Measurements from ENCODE around the gene IDH1. TPM values are rescaled to one million over a fixed set of nuclear protein-coding genes. Genes with fewer than 3 reads are reported as not detected.

The IDH1 gene
- total RNA-seq, 1 experiment from 2014 or later: 73.6 TPM

DNA sequence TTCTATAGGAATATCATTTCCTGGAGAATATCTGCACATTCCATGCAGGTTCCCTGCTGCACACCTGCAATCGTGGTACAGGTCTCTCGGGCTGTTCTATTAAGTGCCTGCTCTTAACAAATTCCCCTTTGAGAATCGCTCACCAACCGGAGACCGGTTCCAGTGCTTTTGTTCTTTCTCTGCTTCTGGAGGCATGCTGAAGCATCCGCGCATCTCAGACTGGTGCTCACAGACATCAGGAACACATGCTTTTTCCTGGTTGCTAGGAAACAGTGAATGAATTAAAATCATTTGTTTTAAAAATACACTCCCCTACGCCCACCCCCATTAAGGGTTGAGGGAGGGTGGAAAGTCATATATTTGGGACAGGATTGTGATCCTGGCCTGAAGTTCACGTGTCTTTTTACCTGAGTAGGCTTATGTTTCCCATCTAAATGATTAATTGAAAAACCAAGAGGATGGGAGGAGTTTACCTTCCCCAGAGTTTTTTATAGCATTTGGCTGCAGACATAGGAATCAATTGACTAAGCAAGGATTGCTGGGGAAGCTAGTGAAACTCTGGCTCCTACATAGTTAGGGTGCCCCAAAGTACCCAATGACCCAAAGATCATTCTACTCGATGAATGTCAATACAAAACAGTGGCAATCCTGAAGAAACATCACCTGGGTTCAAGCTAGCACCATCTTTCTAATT is 64.9 kb downstream of the IDH1 start, which contains the start of gene C2orf80:
Gene C2orf80 (minus strand): TSS at position 221 of the 694 bp plus-strand sequence. CDS start 3,044 bp downstream, outside the sequence.
- Histone ChIP-seq H3K27ac (ENCODE audit: low read length) (no peak within 1 kb of the TSS), H3K9ac (ENCODE audit: low read length) (no peak within 1 kb of the TSS), H3K9me2 (replicated peaks; ENCODE audit: low read length) (no peaks in the 10 kb centered on the region), H2AFZ (ENCODE audit: low read length) (no peak within 1 kb of the TSS), H3K4me1 (ENCODE audit: insufficient read depth, low read length) (peaks cover 14% of the 10 kb centered on the region), H3K9me3 (ENCODE audit: low read length) (no peaks in the 10 kb centered on the region), H3K36me3 (ENCODE audit: low read depth, low read length) (no peaks in the 10 kb centered on the region), H4K20me1 (ENCODE audit: low read length) (no peaks in the 10 kb centered on the region), H3K27me3 (ENCODE audit: low read length) (no peaks in the 10 kb centered on the region), H3K79me2 (ENCODE audit: low read length) (no peaks in the 10 kb centered on the region), H3K4me2 (ENCODE audit: low read length) (no peak within 1 kb of the TSS), H3K4me3 (ENCODE audit: low read length) (no peak within 1 kb of the TSS), H3F3A (ENCODE audit: low read length, unreplicated experiment) (no peaks in the 10 kb centered on the region)
- intact Hi-C loops (cut with micrococcal nuclease): no loop called here
- DNase-seq (no peak), ATAC-seq (no peak)
- BruUV-seq (replicated peaks): no TSS peak
- CTCF ChIA-PET: no interaction called here
- POLR2A ChIA-PET (ENCODE audit: unreplicated experiment): no interaction called here
- TF ChIP-seq EZH2phosphoT487 (IDR thresholded peaks at IDR 0.05; ENCODE audit: borderline replicate concordance, low read length) (no peak), EZH2 (IDR thresholded peaks at IDR 0.05; ENCODE audit: low read length, unreplicated experiment) (no peak)
- TF ChIP-seq, protein P1, sequence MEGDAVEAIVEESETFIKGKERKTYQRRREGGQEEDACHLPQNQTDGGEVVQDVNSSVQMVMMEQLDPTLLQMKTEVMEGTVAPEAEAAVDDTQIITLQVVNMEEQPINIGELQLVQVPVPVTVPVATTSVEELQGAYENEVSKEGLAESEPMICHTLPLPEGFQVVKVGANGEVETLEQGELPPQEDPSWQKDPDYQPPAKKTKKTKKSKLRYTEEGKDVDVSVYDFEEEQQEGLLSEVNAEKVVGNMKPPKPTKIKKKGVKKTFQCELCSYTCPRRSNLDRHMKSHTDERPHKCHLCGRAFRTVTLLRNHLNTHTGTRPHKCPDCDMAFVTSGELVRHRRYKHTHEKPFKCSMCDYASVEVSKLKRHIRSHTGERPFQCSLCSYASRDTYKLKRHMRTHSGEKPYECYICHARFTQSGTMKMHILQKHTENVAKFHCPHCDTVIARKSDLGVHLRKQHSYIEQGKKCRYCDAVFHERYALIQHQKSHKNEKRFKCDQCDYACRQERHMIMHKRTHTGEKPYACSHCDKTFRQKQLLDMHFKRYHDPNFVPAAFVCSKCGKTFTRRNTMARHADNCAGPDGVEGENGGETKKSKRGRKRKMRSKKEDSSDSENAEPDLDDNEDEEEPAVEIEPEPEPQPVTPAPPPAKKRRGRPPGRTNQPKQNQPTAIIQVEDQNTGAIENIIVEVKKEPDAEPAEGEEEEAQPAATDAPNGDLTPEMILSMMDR (conservative IDR thresholded peaks at IDR 0.05; ENCODE audit: low read depth, low read length): no peak

DNA sequence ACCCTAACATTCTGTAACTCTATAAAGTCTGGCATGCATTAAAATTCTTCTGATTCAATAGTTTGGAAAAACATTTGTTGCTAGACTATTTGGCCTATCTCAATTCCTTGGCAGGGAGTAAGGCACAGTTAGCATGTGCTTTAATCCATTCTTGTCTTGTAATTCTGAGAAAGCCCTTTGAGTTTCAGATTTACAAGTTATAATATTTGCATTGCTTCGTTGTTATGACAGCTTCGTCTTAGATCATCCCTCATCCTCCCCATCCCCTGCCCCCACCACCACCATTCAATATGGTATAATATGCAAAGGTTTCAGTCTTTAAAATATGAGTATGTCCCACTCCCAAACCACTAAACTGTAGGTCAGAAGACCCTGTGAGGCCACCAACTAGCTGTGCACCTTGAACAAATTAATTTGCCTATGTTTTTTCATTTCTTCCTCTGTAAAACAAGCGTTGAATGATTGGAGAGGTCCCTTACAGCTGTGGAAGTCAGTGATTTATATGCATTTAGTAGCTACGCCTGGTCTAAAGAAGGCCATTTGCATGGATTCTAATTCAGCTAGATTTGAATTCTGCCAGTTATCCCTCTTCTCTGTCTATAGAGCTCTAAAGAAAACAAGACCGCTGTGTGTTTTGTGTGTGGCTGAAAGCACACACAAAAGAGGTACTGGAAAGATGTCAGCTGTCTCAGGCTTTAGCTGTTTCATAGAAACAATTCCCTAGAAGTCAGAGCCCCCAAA is 65.6 kb downstream of the IDH1 start:
- H2AFZ ChIP-seq (ENCODE audit: low read length): no peak overlapping the region
- peaks cover 14% of the 10 kb centered on the region for H3K4me1 ChIP-seq (ENCODE audit: insufficient read depth, low read length)
- POLR2A ChIA-PET (ENCODE audit: unreplicated experiment): no interaction called here
- no peak overlapping the region for H3K4me3 ChIP-seq (ENCODE audit: low read length)
- no peak overlapping the region for H3K27ac ChIP-seq (ENCODE audit: low read length)
- intact Hi-C loops (cut with micrococcal nuclease): no loop called here
- H3K9ac ChIP-seq (ENCODE audit: low read length): no peak overlapping the region
- 0 out of 2 replicates have a peak, but pooled peaks cover 7% of the 10 kb centered on the region for H3K27me3 ChIP-seq (ENCODE audit: low read length)
- H3F3A ChIP-seq (ENCODE audit: low read length, unreplicated experiment): no peaks in the 10 kb centered on the region
- no peaks in the 10 kb centered on the region for H3K9me2 ChIP-seq (replicated peaks; ENCODE audit: low read length)
- TF ChIP-seq EZH2 (IDR thresholded peaks at IDR 0.05; ENCODE audit: low read length, unreplicated experiment): no peak
- no peak overlapping the region for H3K4me2 ChIP-seq (ENCODE audit: low read length)
- CTCF ChIA-PET: no interaction called here
- BruUV-seq (replicated peaks): no TSS peak
- no peaks in the 10 kb centered on the region for H3K9me3 ChIP-seq (ENCODE audit: low read length)
- DNase-seq (no peak), ATAC-seq (no peak)
- H3K36me3 ChIP-seq (ENCODE audit: low read depth, low read length): no peaks in the 10 kb centered on the region
- H3K79me2 ChIP-seq (ENCODE audit: low read length): no peaks in the 10 kb centered on the region
- H4K20me1 ChIP-seq (ENCODE audit: low read length): no peaks in the 10 kb centered on the region

DNA sequence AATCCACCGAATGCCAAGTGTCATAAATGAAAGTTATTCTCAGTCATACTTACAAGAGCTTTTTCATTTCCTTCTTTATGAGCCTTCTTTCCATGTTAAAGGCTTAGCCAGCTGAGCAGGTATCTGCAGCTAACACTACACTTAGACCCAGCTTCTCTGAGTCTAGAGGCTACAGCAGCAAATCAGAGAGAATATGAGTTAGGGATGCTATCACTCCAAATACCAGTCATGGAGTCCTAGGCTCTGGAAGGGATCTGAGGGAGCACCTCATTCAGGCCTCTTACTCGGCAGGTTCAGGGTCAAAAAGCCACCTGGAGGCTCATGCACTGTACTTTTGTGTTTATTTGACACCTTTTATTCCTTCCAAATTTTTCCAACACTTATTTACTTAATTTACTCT is 68.0 kb downstream of the IDH1 start:
- TF ChIP-seq, protein P1 (conservative IDR thresholded peaks at IDR 0.05; ENCODE audit: low read depth, low read length): no peak
- TF ChIP-seq EZH2 (IDR thresholded peaks at IDR 0.05; ENCODE audit: low read length, unreplicated experiment): no peak
- no peak for TF ChIP-seq EZH2phosphoT487 (IDR thresholded peaks at IDR 0.05; ENCODE audit: borderline replicate concordance, low read length)
- no TSS peak for BruUV-seq (replicated peaks)
- Histone ChIP-seq H4K20me1 (ENCODE audit: low read length) (no peaks in the 10 kb centered on the region), H3K27me3 (ENCODE audit: low read length) (0 out of 2 replicates have a peak, but pooled peaks cover 9% of the 10 kb centered on the region), H3K9ac (ENCODE audit: low read length) (no peak overlapping the region), H3K9me2 (replicated peaks; ENCODE audit: low read length) (no peaks in the 10 kb centered on the region), H3K27ac (ENCODE audit: low read length) (no peak overlapping the region), H3K79me2 (ENCODE audit: low read length) (no peaks in the 10 kb centered on the region), H2AFZ (ENCODE audit: low read length) (no peak overlapping the region), H3K36me3 (ENCODE audit: low read depth, low read length) (no peaks in the 10 kb centered on the region), H3K4me3 (ENCODE audit: low read length) (no peak overlapping the region), H3K4me1 (ENCODE audit: insufficient read depth, low read length) (no peaks in the 10 kb centered on the region; the same call in 1 of the 2 replicates), H3F3A (ENCODE audit: low read length, unreplicated experiment) (no peaks in the 10 kb centered on the region), H3K4me2 (ENCODE audit: low read length) (no peak overlapping the region), H3K9me3 (ENCODE audit: low read length) (no peaks in the 10 kb centered on the region)
- ATAC-seq (no peak), DNase-seq (no peak)
- intact Hi-C loops (cut with micrococcal nuclease): no loop called here
- ChIA-PET POLR2A (ENCODE audit: unreplicated experiment) (no interaction called here), CTCF (no interaction called here)
